Subcutaneous abdominal adipose tissue (tissue), 5 donors: Measurements from ENCODE around the gene PRTN3.

Source experiments
- H3K27ac ChIP-seq: one replicate; pipeline ENCODE4 v1.7.0; 2013; ENCODE audit warnings: low read depth, mild to moderate bottlenecking, inconsistent platforms, low read length, moderate library complexity
- H3K27me3 ChIP-seq, 5 donors: one replicate each; pipeline ENCODE4 v1.7.0; 2013; ENCODE audit warnings: low read length in 5 of 5, inconsistent platforms in 1 of 5; ENCODE audit not compliant: control insufficient read depth in 5 of 5, insufficient read depth in 4 of 5
- H3K36me3 ChIP-seq, 5 donors: one replicate each; pipeline ENCODE4 v1.7.0; 2013; ENCODE audit warnings: low read length in 5 of 5; ENCODE audit not compliant: control insufficient read depth in 5 of 5, insufficient read depth in 5 of 5
- H3K4me1 ChIP-seq, 5 donors: one replicate each; pipeline ENCODE4 v1.7.0; 2013; ENCODE audit warnings: low read length in 5 of 5, mild to moderate bottlenecking in 3 of 5, moderate library complexity in 1 of 5; ENCODE audit not compliant: control insufficient read depth in 5 of 5, insufficient read depth in 5 of 5
- H3K4me3 ChIP-seq, 5 donors: one replicate each; pipeline ENCODE4 v1.7.0; 2013; ENCODE audit warnings: low read length in 5 of 5, low read depth in 1 of 5
- H3K9ac ChIP-seq, 5 donors: one replicate each; pipeline ENCODE4 v1.7.0; 2013; ENCODE audit warnings: low read length in 5 of 5, mild to moderate bottlenecking in 4 of 5, moderate library complexity in 3 of 5
- H3K9me3 ChIP-seq, 5 donors: one replicate each; pipeline ENCODE4 v1.7.0; 2013; ENCODE audit warnings: low read length in 5 of 5; ENCODE audit not compliant: control insufficient read depth in 5 of 5
- donor health status: healthy.
- donor health status: healthy.
- donor health status: healthy.
- donor health status: healthy.
- donor health status: healthy.

The PRTN3 gene

GRCh38 chr19:840519-841206 is at the start of gene PRTN3:
PRTN3 (plus strand) TSS chr19:840999; CDS start chr19:841009, 10 bp downstream.
- peaks cover 0 to 19% (median 15%) of the 10 kb centered on the region in 5 donors for H3K4me1 ChIP-seq
- H3K36me3 ChIP-seq = no peaks in the 10 kb centered on the region
- peaks cover 16 to 36% (median 23%) of the 10 kb centered on the region in 5 donors for H3K27me3 ChIP-seq
- no peak within 1 kb of the TSS for H3K4me3 ChIP-seq
- no peaks in the 10 kb centered on the region for H3K9me3 ChIP-seq
- no peak within 1 kb of the TSS for H3K27ac ChIP-seq
- H3K9ac ChIP-seq = no peak within 1 kb of the TSS

- Histone ChIP-seq H3K36me3 (no peaks in the 10 kb centered on the region), H3K27ac (peak overlapping the region; percentile 37), H3K4me1 (peaks cover 6 to 55% (median 28%) of the 10 kb centered on the region in 5 donors), H3K9ac (no peak overlapping the region), H3K27me3 (no peaks in the 10 kb centered on the region), H3K4me3 (no peak overlapping the region), H3K9me3 (no peaks in the 10 kb centered on the region)
Measured at GRCh38 chr19:791007-791566, 49.7 kb upstream of the PRTN3 start.

GRCh38 chr19:791567-792305 is 49.1 kb upstream of the PRTN3 start:
- Histone ChIP-seq H3K27me3 (no peaks in the 10 kb centered on the region), H3K27ac (peak overlapping the region; percentile 37), H3K36me3 (no peaks in the 10 kb centered on the region), H3K9me3 (no peaks in the 10 kb centered on the region), H3K4me1 (peaks cover 6 to 61% (median 34%) of the 10 kb centered on the region in 5 donors), H3K4me3 (no peak overlapping the region), H3K9ac (no peak overlapping the region)

- Histone ChIP-seq H3K4me3 (no peak overlapping the region), H3K4me1 (peaks cover 6 to 60% (median 35%) of the 10 kb centered on the region in 5 donors), H3K27me3 (no peaks in the 10 kb centered on the region), H3K36me3 (no peaks in the 10 kb centered on the region), H3K9me3 (no peaks in the 10 kb centered on the region), H3K9ac (no peak overlapping the region), H3K27ac (peak overlapping the region; percentile 37)
Measured at GRCh38 chr19:792306-792885, 48.4 kb upstream of the PRTN3 start.

GRCh38 chr19:793806-794205 is 47.0 kb upstream of the PRTN3 start:
- H3K4me3 ChIP-seq = no peak overlapping the region
- no peak overlapping the region for H3K9ac ChIP-seq
- no peak overlapping the region for H3K27ac ChIP-seq
- H3K36me3 ChIP-seq = no peaks in the 10 kb centered on the region
- no peaks in the 10 kb centered on the region for H3K27me3 ChIP-seq
- H3K9me3 ChIP-seq = no peaks in the 10 kb centered on the region
- peaks cover 6 to 51% (median 37%) of the 10 kb centered on the region in 5 donors for H3K4me1 ChIP-seq

- Histone ChIP-seq H3K36me3 (peaks cover 0 to 6% (median 5%) of the 10 kb centered on the region in 5 donors), H3K9me3 (no peaks in the 10 kb centered on the region), H3K27me3 (no peaks in the 10 kb centered on the region), H3K4me3 (peak overlapping the region in 2 of 5 donors; percentile 17 to 22), H3K4me1 (peaks cover 7 to 53% (median 39%) of the 10 kb centered on the region in 5 donors), H3K27ac (no peak overlapping the region), H3K9ac (peak overlapping the region in 2 of 5 donors; percentile 30 to 47)
Measured at GRCh38 chr19:795073-795611, 45.7 kb upstream of the PRTN3 start.

- Histone ChIP-seq H3K9me3 (no peaks in the 10 kb centered on the region), H3K9ac (peak overlapping the region in 3 of 5 donors; percentile 73 to 82 (median 78)), H3K27ac (peak overlapping the region; percentile 57), H3K4me1 (peaks cover 14 to 57% (median 47%) of the 10 kb centered on the region in 5 donors), H3K4me3 (peak overlapping the region in 4 of 5 donors; percentile 70 to 83 (median 78)), H3K27me3 (no peaks in the 10 kb centered on the region), H3K36me3 (peaks cover 0 to 12% (median 8%) of the 10 kb centered on the region in 5 donors)
Measured at GRCh38 chr19:795691-796581, 44.9 kb upstream of the PRTN3 start.

- H3K4me1 ChIP-seq = peaks cover 20 to 63% (median 57%) of the 10 kb centered on the region in 5 donors
Measured at GRCh38 chr19:796692-797527, 43.9 kb upstream of the PRTN3 start, which contains the start of gene PTBP1. PTBP1 (plus strand) TSS chr19:797452; CDS start chr19:797498, 46 bp downstream.

More at GRCh38 chr19:796692-797527, 43.9 kb upstream of the PRTN3 start, which contains the start of gene PTBP1:
- H3K4me3 ChIP-seq = peak within 1 kb of the TSS; percentile 75 to 90 (median 88)
- peaks cover 0 to 17% (median 8%) of the 10 kb centered on the region in 5 donors for H3K36me3 ChIP-seq
- no peaks in the 10 kb centered on the region for H3K9me3 ChIP-seq
- H3K9ac ChIP-seq = peak within 1 kb of the TSS in 4 of 5 donors; percentile 85 to 89 (median 88)
- H3K27ac ChIP-seq = peak within 1 kb of the TSS; percentile 69
- H3K27me3 ChIP-seq = no peaks in the 10 kb centered on the region
